Esophagus muscularis mucosa (tissue), 4 donors: ENCODE measurements around the gene STAB2. TPM values are rescaled to one million over a fixed set of nuclear protein-coding genes. Genes with fewer than 3 reads are reported as not detected.

ENCODE experiments used
- DNase-seq: peaks from one replicate; pipeline ENCODE4 v3.0.0-alpha.2; 2017; ENCODE audit errors: extremely low spot score
- H3K27ac ChIP-seq, 4 donors: fragments of 200-600 bp; sonication (generic); replicated peaks in 1 of 4; 1 replicate in 3 of 4; 2 replicates in 1 of 4; pipeline ENCODE4 v1.5.1; 2016 to 2019; ENCODE audit warnings: mild to moderate bottlenecking in 1 of 4
- H3K27me3 ChIP-seq, 4 donors: fragments of 200-600 bp; sonication (generic); one replicate each; pipeline versions ENCODE4 v1.5.1 to v1.6.0; 2016 to 2019
- H3K36me3 ChIP-seq, 4 donors: fragments of 200-600 bp; sonication (generic); one replicate each; pipeline ENCODE4 v1.5.1; 2016 to 2019
- H3K4me1 ChIP-seq, 4 donors: fragments of 200-600 bp; sonication (generic); one replicate each; pipeline ENCODE4 v1.5.1; 2016 to 2019
- H3K4me3 ChIP-seq, 4 donors: fragments of 200-600 bp; sonication (generic); 1 replicate in 2 of 4; 2 replicates in 2 of 4; pipeline ENCODE4 v1.5.1; 2016 to 2019; ENCODE audit warnings: mild to moderate bottlenecking in 4 of 4, moderate library complexity in 1 of 4
- H3K9me3 ChIP-seq, 4 donors: fragments of 200-600 bp; sonication (generic); 1 replicate in 3 of 4; 2 replicates in 1 of 4; pipeline ENCODE4 v1.5.1; 2016 to 2019
- EP300 ChIP-seq: sonication (generic); formaldehyde crosslinking; IDR thresholded peaks from one replicate; pipeline ENCODE4 v1.6.1; 2017; ENCODE audit warnings: antibody characterized with exemption
- POLR2A ChIP-seq: fragments of 450-650 bp; IDR thresholded peaks from one replicate; pipeline ENCODE4 v1.6.1; 2017; ENCODE audit warnings: antibody characterized with exemption, moderate library complexity, mild to moderate bottlenecking, low read depth
- POLR2AphosphoS5 ChIP-seq, 2 donors: sonication (generic); formaldehyde crosslinking; IDR thresholded peaks; one replicate each; pipeline ENCODE4 v1.6.1; 2017; ENCODE audit warnings: antibody characterized with exemption in 2 of 2
- WGBS: methylation state at CpG from one replicate; pipeline ENCODE4 v1.1.5; 2018; 5-methylcytosine and 5-hydroxymethylcytosine counted together
- intact Hi-C: fragments of 100-400 bp; cut with DNase I; formaldehyde crosslinking; loops from one replicate; pipeline ENCODE4 v1.15.1; 2023
- total RNA-seq, 4 donors: library from RNA; depleted of rRNA; stranded (reverse); fragments of >200 nt; gene quantifications; one replicate each; pipeline versions ENCODE4 v1.1.0 to v1.2.1, GENCODE V29; 2016
- TF ChIP-seq, protein P1 (sequence below), 3 experiments: fragments of 200-600 bp in 2 of 3; fragments of 450-650 bp in 1 of 3; sonication (generic) in 2 of 3; IDR thresholded peaks; one replicate each; pipeline ENCODE4 v1.5.1; 2017 to 2019; ENCODE audit warnings: antibody characterized with exemption in 3 of 3, mild to moderate bottlenecking in 2 of 3, moderate library complexity in 1 of 3

The STAB2 gene
- total RNA-seq, 4 donors from 2014 or later, result under 0.01 to 0.50 (median 0.29) TPM; not detected in 1

GRCh38 chr12:103783744-103784664 is 196.9 kb downstream of the STAB2 start:
- Histone ChIP-seq H3K36me3 (peaks cover 9 to 97% (median 81%) of the 10 kb centered on the region in 4 donors), H3K9me3 (no peaks in the 10 kb centered on the region), H3K4me3 (no peak overlapping the region), H3K27ac (peak overlapping the region in 1 of 4 donors; percentile 8), H3K27me3 (no peaks in the 10 kb centered on the region), H3K4me1 (peaks cover 0 to 3% (median 0%) of the 10 kb centered on the region in 4 donors)
- 73% methylated on average over 5 of the region's 5 CpGs for WGBS
- TF ChIP-seq POLR2A (no peak), POLR2AphosphoS5 (IDR thresholded peaks at IDR 0.05) (peak in 1 of 2 donors; percentile 10)
- DNase-seq, result no peak
- intact Hi-C loops, result no loop called here

DNA sequence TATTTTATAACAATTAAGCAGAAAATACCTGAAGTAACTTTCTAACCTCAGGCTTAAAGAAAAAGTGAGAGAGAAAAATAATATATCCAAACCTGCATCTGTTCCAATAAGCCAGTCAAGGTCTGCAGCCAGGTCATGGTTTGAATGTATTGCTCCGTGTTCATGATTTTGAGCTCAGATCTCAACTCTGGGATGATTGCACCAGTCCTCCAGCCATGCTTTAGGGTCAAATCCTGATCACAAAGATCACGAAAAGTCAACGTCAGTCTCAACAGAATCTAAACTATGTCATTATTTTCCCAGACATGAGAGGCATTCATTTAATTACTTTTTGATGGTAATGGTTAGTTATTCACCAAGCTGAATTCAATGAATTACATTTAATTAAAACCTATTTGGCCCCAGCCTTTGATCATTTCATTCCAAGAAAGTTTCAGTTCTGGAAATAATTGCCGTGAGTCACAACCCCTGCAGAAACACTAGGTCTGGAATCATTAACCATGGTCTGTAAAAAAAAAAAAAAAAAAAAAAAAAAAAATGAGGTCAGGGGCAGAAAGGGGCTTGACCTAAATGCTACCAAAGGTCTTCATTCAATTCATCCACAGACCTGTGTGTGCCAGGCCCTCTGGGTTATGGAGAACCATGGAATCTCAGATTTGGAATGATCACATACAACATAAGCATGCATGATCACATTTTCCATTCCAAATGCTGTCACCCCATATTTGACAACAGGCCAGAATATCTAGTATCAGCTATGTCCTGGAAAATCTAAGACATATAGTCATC is 198.4 kb downstream of the STAB2 start:
- intact Hi-C loops, result no loop called here
- TF ChIP-seq POLR2A, result no peak
- TF ChIP-seq EP300, result no peak
- peak in 1 of 2 donors; percentile 6 for TF ChIP-seq POLR2AphosphoS5 (IDR thresholded peaks at IDR 0.05)
- TF ChIP-seq, protein P1, sequence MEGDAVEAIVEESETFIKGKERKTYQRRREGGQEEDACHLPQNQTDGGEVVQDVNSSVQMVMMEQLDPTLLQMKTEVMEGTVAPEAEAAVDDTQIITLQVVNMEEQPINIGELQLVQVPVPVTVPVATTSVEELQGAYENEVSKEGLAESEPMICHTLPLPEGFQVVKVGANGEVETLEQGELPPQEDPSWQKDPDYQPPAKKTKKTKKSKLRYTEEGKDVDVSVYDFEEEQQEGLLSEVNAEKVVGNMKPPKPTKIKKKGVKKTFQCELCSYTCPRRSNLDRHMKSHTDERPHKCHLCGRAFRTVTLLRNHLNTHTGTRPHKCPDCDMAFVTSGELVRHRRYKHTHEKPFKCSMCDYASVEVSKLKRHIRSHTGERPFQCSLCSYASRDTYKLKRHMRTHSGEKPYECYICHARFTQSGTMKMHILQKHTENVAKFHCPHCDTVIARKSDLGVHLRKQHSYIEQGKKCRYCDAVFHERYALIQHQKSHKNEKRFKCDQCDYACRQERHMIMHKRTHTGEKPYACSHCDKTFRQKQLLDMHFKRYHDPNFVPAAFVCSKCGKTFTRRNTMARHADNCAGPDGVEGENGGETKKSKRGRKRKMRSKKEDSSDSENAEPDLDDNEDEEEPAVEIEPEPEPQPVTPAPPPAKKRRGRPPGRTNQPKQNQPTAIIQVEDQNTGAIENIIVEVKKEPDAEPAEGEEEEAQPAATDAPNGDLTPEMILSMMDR (IDR thresholded peaks at IDR 0.05), result no peak

GRCh38 chr12:103786201-103786600 is 199.1 kb downstream of the STAB2 start:
- Histone ChIP-seq H3K4me3 (no peak overlapping the region), H3K27ac (peak overlapping the region in 1 of 4 donors; percentile 33), H3K4me1 (peaks cover 0 to 3% (median 0%) of the 10 kb centered on the region in 4 donors), H3K27me3 (no peaks in the 10 kb centered on the region), H3K36me3 (peaks cover 5 to 96% (median 67%) of the 10 kb centered on the region in 4 donors), H3K9me3 (no peaks in the 10 kb centered on the region)
- no peak for DNase-seq
- intact Hi-C loops, result no loop called here
- peak in 1 of 2 donors; percentile 12 for TF ChIP-seq POLR2AphosphoS5 (IDR thresholded peaks at IDR 0.05)
- TF ChIP-seq, protein P1 (IDR thresholded peaks at IDR 0.05), result no peak

More for the DNA sequence above, 198.4 kb downstream of the STAB2 start:
- H3K9me3 ChIP-seq, result no peaks in the 10 kb centered on the region
- 71% methylated on average over 4 of the region's 4 CpGs for WGBS
- no peaks in the 10 kb centered on the region for H3K27me3 ChIP-seq
- peak overlapping the region in 1 of 4 donors; percentile 33 for H3K27ac ChIP-seq
- DNase-seq, result no peak
- H3K36me3 ChIP-seq, result peaks cover 5 to 96% (median 71%) of the 10 kb centered on the region in 4 donors
- H3K4me1 ChIP-seq, result peaks cover 0 to 3% (median 0%) of the 10 kb centered on the region in 4 donors
- no peak overlapping the region for H3K4me3 ChIP-seq

DNA sequence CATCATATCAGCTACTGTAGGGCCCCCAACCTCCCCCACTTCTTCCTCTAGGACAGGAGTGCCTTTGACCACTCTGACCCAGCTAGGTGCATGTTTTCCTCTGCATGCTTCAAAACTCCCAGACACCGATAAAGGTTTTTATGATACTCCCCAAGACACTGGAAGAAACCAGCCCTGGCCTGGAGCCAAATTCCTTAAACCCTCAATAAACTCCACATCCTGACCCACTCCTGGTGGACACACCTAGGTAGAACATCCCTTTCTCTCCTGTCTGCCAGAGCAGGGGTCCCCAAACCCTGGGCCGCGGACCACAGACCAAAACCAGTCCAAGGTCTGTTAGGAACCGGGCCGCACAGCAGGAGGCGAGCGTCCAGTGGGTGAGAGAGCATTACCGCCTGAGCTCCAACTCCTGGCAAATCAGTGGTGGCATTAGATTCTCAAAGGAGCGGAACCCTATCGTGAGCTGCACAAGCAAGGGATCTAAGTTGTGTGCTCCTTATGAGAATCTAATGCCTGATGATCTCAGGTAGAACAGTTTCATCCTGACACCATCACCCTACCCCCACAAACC is 204.4 kb downstream of the STAB2 start:
- Histone ChIP-seq H3K27ac (peak overlapping the region in 2 of 4 donors; percentile 23 to 35), H3K9me3 (no peaks in the 10 kb centered on the region), H3K4me1 (peaks cover 0 to 19% (median 7%) of the 10 kb centered on the region in 4 donors), H3K36me3 (peaks cover 9 to 98% (median 66%) of the 10 kb centered on the region in 4 donors), H3K4me3 (no peak overlapping the region), H3K27me3 (no peaks in the 10 kb centered on the region)
- peak in 1 of 2 donors; percentile 33 for TF ChIP-seq POLR2AphosphoS5 (IDR thresholded peaks at IDR 0.05)
- TF ChIP-seq, protein P1 (IDR thresholded peaks at IDR 0.05), result peak in 1 of 3 experiments; percentile 3
- TF ChIP-seq POLR2A, result no peak
- intact Hi-C loops, result no loop called here
- 87% methylated on average over 10 of the region's 10 CpGs for WGBS
- DNase-seq, result no peak
